Coronary artery (tissue), 2 donors: ENCODE measurements around the gene RAB1B.

Source experiments
- DNase-seq: peaks from one replicate; pipeline ENCODE4 v3.0.0-alpha.2; 2017; ENCODE audit warnings: low spot score
- H3K27ac ChIP-seq, 2 donors: fragments of 200-600 bp; sonication (generic); one replicate each; pipeline ENCODE4 v1.5.1; 2016 to 2019
- H3K4me3 ChIP-seq: fragments of 200-600 bp; sonication (generic); 2 replicates; pipeline ENCODE4 v1.5.1; 2016; ENCODE audit warnings: mild to moderate bottlenecking, moderate library complexity
- CTCF ChIP-seq: fragments of 200-600 bp; sonication (generic); IDR thresholded peaks from one replicate; pipeline ENCODE4 v1.5.1; 2019; ENCODE audit warnings: antibody characterized with exemption

Gene RAB1B

DNA sequence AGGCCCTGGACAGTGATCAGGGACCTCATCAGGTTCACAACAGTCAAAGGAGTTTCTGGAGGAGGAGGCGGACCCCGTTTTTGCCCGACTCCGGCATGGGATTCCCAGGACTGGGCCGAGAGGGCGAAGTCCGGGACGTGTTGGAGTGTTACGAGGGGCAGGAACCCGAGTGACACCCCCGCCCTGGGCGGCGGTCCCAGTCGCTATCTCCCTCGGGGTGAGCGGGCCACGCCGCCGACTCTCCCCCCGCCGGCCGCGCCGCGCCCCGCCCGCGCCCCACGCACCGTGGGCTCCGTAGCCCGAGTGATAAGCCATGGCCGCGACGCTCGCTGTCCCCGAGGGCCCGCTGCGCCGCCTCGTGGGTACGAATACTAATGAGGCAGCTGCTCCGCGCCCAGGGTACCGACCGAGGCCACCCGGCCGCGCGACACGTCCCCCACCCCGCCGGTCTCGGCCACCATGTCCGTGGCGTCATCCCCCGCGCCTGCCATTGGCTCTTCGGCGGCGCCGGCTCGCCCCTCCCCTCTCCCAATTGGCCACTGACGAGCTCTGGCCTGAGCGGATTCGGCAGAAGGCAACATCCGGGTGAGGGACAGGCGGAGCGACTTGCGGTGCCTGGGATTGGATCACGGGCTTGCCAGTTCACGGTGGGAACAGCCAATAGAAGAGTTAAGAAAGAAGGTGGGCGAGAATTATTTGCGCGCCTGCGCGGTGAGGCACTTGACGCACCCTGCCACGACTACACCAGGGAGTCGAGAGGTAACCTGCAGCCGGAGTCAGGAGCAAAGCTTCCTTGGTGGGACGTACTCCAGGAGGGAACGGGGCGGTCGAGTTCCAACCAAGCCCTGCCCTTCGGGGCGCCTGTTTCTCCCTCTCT lies 20.5 kb downstream of the RAB1B start, which contains the start of gene YIF1A:
YIF1A (minus strand) TSS at position 473 of the 877 bp plus-strand sequence; CDS start at position 315, 158 bp downstream.
- Histone ChIP-seq H3K27ac (peak within 1 kb of the TSS; percentile 92 to 96), H3K4me3 (peak within 1 kb of the TSS; percentile 87)
- no peak for TF ChIP-seq CTCF
- DNase-seq, result peak; percentile 99

GRCh38 chr11:66289548-66290329 lies 21.3 kb downstream of the RAB1B start:
- TF ChIP-seq CTCF, result no peak
- Histone ChIP-seq H3K4me3 (peak overlapping the region; percentile 87), H3K27ac (peak overlapping the region; percentile 62 to 96)
- DNase-seq, result peak; percentile 87

DNA sequence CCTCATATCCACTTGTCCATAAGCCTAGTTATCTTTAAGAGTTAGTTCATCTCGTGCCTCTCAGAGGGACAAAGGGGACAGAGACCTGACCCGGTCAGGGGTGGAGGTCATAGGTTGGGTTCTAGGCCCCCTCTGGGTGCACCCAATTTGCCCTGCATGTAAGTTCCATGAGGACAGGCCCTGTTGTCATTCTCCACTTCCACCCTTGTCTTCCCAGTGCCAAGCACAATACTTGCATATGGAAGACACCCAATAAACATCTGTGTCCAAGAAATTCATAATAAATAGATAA lies 21.8 kb downstream of the RAB1B start:
- TF ChIP-seq CTCF, result no peak
- DNase-seq, result no peak
- no peak overlapping the region for H3K27ac ChIP-seq
- no peak overlapping the region for H3K4me3 ChIP-seq

GRCh38 chr11:66291303-66291705 lies 22.9 kb downstream of the RAB1B start:
- no peak for DNase-seq

DNA sequence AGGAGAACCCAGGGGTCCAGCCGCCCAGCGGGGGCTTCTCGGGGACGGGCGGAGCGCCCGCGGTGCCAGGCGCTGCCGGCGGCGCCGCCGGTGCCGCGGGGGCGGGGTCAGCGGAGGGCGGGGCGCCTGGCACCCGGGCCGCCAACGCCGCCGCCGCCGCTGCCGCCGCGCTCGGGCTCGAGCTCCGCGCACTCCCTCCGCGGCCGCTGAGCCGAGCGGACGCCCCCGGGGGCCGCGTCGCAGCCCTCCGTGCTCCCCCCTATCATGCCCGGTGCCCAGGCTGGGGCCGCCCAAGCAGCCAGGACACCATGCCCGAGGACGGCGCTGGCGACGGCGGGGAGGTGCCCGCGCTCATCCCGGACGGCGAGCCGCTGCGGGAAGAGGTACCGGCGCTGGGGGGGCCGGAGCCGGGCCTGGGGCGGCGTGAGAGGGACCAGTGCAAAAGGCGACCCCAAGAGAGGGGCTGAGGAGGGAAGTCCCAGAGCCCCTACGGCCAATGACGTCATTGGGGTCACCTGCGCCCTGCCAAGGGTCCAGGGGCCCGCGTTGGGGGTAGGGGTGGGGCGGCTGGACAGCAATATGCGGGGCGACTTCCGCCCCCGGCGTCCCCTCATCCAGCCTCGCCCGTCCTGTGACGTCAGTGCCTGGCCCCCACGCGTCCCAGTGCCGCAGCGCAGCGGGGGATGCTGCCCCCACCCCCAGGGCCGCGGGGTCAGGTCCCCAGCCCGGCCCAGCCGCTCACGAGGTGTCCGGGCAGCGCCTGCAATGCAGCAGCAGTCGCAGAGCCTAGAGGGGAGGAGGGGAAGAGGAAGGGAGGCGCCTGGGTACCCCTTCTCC lies 23.5 kb downstream of the RAB1B start, which contains the start of gene TMEM151A:
TMEM151A (plus strand) TSS at position 189 of the 837 bp plus-strand sequence; CDS start at position 309, 120 bp downstream.
- no peak for DNase-seq
- TF ChIP-seq CTCF, result no peak
- Histone ChIP-seq H3K4me3 (peak within 1 kb of the TSS; percentile 70), H3K27ac (no peak within 1 kb of the TSS)

More at GRCh38 chr11:66291303-66291705, 22.9 kb downstream of the RAB1B start:
- no peak overlapping the region for H3K27ac ChIP-seq
- no peak for TF ChIP-seq CTCF
- H3K4me3 ChIP-seq, result peak overlapping the region; percentile 70

DNA sequence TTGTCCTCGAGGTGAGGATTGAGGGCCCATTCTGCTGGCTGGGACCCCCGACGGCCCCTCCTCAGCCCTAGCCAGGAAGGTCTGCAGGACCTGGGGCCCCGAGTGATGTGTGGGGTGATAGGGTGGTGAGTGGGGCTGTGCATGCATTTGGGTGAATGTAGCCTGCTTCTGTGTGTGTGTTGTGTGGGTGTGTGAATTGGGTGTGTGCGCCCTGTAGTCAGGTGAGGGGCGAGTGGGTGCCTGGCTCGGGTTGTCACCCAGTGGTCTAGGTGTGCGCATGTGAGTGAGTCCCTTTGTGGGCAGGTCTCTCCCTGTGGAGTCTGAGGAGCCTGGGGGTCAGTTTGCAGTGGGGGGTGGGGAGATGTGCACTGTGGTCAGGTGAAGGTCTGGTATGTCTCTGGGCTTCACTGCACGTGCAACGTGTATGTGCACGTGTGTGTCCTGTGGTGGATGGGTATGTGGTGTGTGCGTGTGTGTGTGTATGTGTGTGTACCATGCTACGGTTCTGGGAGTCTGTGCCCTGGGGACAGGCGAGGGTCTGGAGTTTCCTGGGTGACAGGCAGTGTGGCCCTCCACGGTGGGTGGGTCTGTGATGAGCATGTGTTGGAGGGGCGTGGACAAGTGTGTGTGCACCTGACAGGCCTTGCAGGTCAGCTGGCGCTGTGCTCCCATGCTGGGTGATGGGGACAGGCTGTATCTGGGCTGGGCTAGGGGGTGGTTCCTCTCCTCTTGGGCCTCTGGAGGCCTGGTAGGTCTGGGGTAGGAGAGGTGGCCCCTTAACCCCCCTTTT lies 24.3 kb downstream of the RAB1B start:
- no peak for TF ChIP-seq CTCF
- H3K27ac ChIP-seq, result no peak overlapping the region
- peak overlapping the region; percentile 70 for H3K4me3 ChIP-seq
- no peak for DNase-seq
